ENCODE data around the gene TCF20.

Gene TCF20

GRCh38 chr22:42281706-42282251, 11.3 kb upstream of the TCF20 start:
- no peak for DNase-seq

GRCh38 chr22:42281284-42281683, 10.8 kb upstream of the TCF20 start:
- DNase-seq, result no peak

- no peak for DNase-seq
These were observed 10.4 kb upstream of the TCF20 start for GRCh38 chr22:42280836-42281235.

- DNase-seq, result no peak
These were observed 9.7 kb upstream of the TCF20 start for GRCh38 chr22:42280140-42280539.

- no peak for DNase-seq
These were observed 9.1 kb upstream of the TCF20 start for GRCh38 chr22:42279425-42280020.

- DNase-seq, result peak; percentile 67 to 82
These were observed 7.7 kb upstream of the TCF20 start for GRCh38 chr22:42277988-42278776.

- DNase-seq, result no peak
These were observed 6.8 kb upstream of the TCF20 start for GRCh38 chr22:42277232-42277753.

GRCh38 chr22:42275970-42276369, 5.5 kb upstream of the TCF20 start:
- no peak for DNase-seq

- no peak for DNase-seq
These were observed 4.7 kb upstream of the TCF20 start for GRCh38 chr22:42275176-42275575.

- peak; percentile 84 to 94 for DNase-seq
These were observed 3.5 kb upstream of the TCF20 start for GRCh38 chr22:42273855-42274451.

- no peak for DNase-seq
These were observed 2.1 kb upstream of the TCF20 start for GRCh38 chr22:42272431-42272999.

- no peak for DNase-seq
These were observed 1.5 kb upstream of the TCF20 start for GRCh38 chr22:42271906-42272305.

GRCh38 chr22:42271191-42271813, 849 bp upstream of the TCF20 start:
- DNase-seq, result no peak

GRCh38 chr22:42270176-42270509, 310 bp downstream of the TCF20 start:
- DNase-seq, result peak in 1 of 2 experiments; percentile 44

- peak in 1 of 2 experiments; percentile 51 for DNase-seq
These were observed 849 bp downstream of the TCF20 start for GRCh38 chr22:42269432-42270175.

GRCh38 chr22:42268852-42269410, 1.5 kb downstream of the TCF20 start:
- DNase-seq, result peak in 1 of 2 experiments; percentile 29

GRCh38 chr22:42265321-42265720, 5.1 kb downstream of the TCF20 start:
- no peak for DNase-seq

- DNase-seq, result no peak
These were observed 6.5 kb downstream of the TCF20 start for GRCh38 chr22:42263944-42264343.

- DNase-seq, result no peak
These were observed 7.5 kb downstream of the TCF20 start for GRCh38 chr22:42262964-42263363.

GRCh38 chr22:42261296-42261695, 9.2 kb downstream of the TCF20 start:
- DNase-seq, result no peak

- no peak for DNase-seq
These were observed 12.3 kb downstream of the TCF20 start for GRCh38 chr22:42258126-42258525.

GRCh38 chr22:42257386-42257785, 13.1 kb downstream of the TCF20 start:
- no peak for DNase-seq
